Dermis blood vessel endothelial cell (primary cell): ENCODE results near the gene SGCG. TPM values are rescaled to one million over a fixed set of nuclear protein-coding genes. Genes with fewer than 3 reads are reported as not detected.
"Not testable (repeated sequence)": the region's sequence is repeated elsewhere in the genome, so short reads cannot be mapped to it uniquely, and the experiment has no call there.

ENCODE experiments used
- DNase-seq: peaks from one replicate; pipeline ENCODE4 v3.0.0; 2010
- total RNA-seq: library from RNA; depleted of rRNA; stranded (reverse); fragments of >200 nt; gene quantifications from 2 replicates; pipeline ENCODE4 v1.2.3, GENCODE V29; 2014

Gene SGCG
- total RNA-seq, 1 donor from 2014 or later = not detected

GRCh38 chr13:23212671-23213070, 31.9 kb downstream of the SGCG start:
- no peak for DNase-seq

- DNase-seq = no peak
Measured at GRCh38 chr13:23231241-23231640, 50.5 kb downstream of the SGCG start.

- no peak for DNase-seq
Measured at GRCh38 chr13:23235994-23236393, 55.2 kb downstream of the SGCG start.

GRCh38 chr13:23243066-23243465, 62.3 kb downstream of the SGCG start:
- no peak for DNase-seq

GRCh38 chr13:23248410-23248809, 67.6 kb downstream of the SGCG start:
- not testable (repeated sequence) for DNase-seq

GRCh38 chr13:23254506-23254905, 73.7 kb downstream of the SGCG start:
- no peak for DNase-seq

GRCh38 chr13:23267571-23267970, 86.8 kb downstream of the SGCG start:
- no peak for DNase-seq

GRCh38 chr13:23268441-23268840, 87.7 kb downstream of the SGCG start:
- DNase-seq = no peak

GRCh38 chr13:23271331-23271730, 90.6 kb downstream of the SGCG start:
- DNase-seq = no peak

- no peak for DNase-seq
Measured at GRCh38 chr13:23273498-23273897, 92.7 kb downstream of the SGCG start.

GRCh38 chr13:23279321-23279720, 98.5 kb downstream of the SGCG start:
- no peak for DNase-seq

GRCh38 chr13:23288564-23288963, 107.8 kb downstream of the SGCG start:
- no peak for DNase-seq

GRCh38 chr13:23288995-23289394, 108.2 kb downstream of the SGCG start:
- no peak for DNase-seq

- DNase-seq = no peak
Measured at GRCh38 chr13:23289917-23290357, 109.2 kb downstream of the SGCG start.

- DNase-seq = no peak
Measured at GRCh38 chr13:23292586-23292985, 111.8 kb downstream of the SGCG start.

- not testable (repeated sequence) for DNase-seq
Measured at GRCh38 chr13:23314837-23315236, 134.1 kb downstream of the SGCG start.

- DNase-seq = no peak
Measured at GRCh38 chr13:23319883-23320224, 139.1 kb downstream of the SGCG start.

GRCh38 chr13:23320926-23321534, 140.3 kb downstream of the SGCG start:
- DNase-seq = no peak

GRCh38 chr13:23321535-23322241, 140.9 kb downstream of the SGCG start:
- DNase-seq = peak; percentile 96

- no peak for DNase-seq
Measured at GRCh38 chr13:23322353-23323336, 141.9 kb downstream of the SGCG start.

- DNase-seq = peak; percentile 68
Measured at GRCh38 chr13:23323946-23324709, 143.3 kb downstream of the SGCG start.

GRCh38 chr13:23325191-23325590, 144.4 kb downstream of the SGCG start:
- no peak for DNase-seq

- DNase-seq = no peak
Measured at GRCh38 chr13:23330356-23330755, 149.6 kb downstream of the SGCG start.
